ENCODE measurements around the gene NANOS2. TPM values are rescaled to one million over a fixed set of nuclear protein-coding genes. Genes with fewer than 3 reads are reported as not detected.

The NANOS2 gene
- total and polyA plus RNA-seq, 2 of the 13 experiments (the other 11 are each of a cell fraction or from before 2014, with no cell fraction given): not detected

DNA sequence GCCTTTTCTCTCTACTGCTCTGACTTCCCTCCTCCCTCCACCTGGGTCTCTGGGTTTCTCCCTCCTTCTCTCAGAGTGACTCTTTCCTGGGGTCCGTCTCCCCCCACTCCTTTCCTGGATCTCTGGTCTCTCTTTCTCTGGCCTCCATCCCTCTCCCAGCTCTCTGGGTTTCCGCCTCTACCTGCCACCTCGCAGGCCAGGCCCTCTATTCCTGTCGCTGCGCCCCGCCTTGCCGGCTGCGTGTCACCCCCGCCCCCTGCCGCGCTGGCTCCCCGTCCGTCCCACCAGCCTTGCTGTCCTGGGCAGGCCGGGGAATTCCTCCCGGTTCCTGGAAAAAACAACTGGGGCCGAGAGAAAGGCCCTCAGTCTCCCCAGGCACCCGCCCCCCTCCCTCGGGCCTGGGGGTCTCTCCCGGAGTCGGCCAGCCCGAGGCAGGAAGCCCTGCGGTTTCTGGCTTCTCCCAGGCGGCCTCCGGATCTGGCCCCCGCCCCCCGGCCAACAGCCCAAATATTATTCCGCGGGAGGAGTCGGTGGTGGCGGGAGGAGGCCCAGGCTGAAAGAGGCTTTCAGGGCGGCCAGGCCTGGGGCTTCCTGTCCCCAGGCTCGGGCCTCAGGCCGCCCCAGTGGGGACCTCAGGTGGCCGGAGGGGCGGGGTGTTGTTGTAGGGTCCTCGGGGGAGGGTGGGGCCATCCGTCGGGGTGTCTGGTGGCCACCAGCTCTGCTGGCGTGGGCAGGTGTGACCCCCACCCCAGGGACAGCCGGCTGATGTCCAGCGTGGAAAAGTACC lies 38.0 kb downstream of the NANOS2 start (continued):
- peak; percentile 32; the same call in 1 of the 2 replicates for TF ChIP-seq ZNF441 (CRISPR knock-in tag; IDR thresholded peaks at IDR 0.05; ENCODE audit: borderline replicate concordance)
- TF ChIP-seq TEAD3 (CRISPR knock-in tag; optimal IDR thresholded peaks at IDR 0.05; ENCODE audit: borderline replicate concordance): peak; percentile 13
- TF ChIP-seq, protein P1, sequence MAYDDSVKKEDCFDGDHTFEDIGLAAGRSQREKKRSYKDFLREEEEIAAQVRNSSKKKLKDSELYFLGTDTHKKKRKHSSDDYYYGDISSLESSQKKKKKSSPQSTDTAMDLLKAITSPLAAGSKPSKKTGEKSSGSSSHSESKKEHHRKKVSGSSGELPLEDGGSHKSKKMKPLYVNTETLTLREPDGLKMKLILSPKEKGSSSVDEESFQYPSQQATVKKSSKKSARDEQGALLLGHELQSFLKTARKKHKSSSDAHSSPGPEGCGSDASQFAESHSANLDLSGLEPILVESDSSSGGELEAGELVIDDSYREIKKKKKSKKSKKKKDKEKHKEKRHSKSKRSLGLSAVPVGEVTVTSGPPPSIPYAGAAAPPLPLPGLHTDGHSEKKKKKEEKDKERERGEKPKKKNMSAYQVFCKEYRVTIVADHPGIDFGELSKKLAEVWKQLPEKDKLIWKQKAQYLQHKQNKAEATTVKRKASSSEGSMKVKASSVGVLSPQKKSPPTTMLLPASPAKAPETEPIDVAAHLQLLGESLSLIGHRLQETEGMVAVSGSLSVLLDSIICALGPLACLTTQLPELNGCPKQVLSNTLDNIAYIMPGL (CRISPR knock-in tag; IDR thresholded peaks at IDR 0.05; ENCODE audit: borderline replicate concordance in 1 of 2, low read depth in 1 of 2): peak in 1 of 2 experiments; percentile 66; a peak in 2 of 4 replicates
- TF ChIP-seq, protein P2, sequence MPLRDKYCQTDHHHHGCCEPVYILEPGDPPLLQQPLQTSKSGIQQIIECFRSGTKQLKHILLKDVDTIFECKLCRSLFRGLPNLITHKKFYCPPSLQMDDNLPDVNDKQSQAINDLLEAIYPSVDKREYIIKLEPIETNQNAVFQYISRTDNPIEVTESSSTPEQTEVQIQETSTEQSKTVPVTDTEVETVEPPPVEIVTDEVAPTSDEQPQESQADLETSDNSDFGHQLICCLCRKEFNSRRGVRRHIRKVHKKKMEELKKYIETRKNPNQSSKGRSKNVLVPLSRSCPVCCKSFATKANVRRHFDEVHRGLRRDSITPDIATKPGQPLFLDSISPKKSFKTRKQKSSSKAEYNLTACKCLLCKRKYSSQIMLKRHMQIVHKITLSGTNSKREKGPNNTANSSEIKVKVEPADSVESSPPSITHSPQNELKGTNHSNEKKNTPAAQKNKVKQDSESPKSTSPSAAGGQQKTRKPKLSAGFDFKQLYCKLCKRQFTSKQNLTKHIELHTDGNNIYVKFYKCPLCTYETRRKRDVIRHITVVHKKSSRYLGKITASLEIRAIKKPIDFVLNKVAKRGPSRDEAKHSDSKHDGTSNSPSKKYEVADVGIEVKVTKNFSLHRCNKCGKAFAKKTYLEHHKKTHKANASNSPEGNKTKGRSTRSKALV (CRISPR knock-in tag; IDR thresholded peaks at IDR 0.05): no peak
- TF ChIP-seq, protein P3, sequence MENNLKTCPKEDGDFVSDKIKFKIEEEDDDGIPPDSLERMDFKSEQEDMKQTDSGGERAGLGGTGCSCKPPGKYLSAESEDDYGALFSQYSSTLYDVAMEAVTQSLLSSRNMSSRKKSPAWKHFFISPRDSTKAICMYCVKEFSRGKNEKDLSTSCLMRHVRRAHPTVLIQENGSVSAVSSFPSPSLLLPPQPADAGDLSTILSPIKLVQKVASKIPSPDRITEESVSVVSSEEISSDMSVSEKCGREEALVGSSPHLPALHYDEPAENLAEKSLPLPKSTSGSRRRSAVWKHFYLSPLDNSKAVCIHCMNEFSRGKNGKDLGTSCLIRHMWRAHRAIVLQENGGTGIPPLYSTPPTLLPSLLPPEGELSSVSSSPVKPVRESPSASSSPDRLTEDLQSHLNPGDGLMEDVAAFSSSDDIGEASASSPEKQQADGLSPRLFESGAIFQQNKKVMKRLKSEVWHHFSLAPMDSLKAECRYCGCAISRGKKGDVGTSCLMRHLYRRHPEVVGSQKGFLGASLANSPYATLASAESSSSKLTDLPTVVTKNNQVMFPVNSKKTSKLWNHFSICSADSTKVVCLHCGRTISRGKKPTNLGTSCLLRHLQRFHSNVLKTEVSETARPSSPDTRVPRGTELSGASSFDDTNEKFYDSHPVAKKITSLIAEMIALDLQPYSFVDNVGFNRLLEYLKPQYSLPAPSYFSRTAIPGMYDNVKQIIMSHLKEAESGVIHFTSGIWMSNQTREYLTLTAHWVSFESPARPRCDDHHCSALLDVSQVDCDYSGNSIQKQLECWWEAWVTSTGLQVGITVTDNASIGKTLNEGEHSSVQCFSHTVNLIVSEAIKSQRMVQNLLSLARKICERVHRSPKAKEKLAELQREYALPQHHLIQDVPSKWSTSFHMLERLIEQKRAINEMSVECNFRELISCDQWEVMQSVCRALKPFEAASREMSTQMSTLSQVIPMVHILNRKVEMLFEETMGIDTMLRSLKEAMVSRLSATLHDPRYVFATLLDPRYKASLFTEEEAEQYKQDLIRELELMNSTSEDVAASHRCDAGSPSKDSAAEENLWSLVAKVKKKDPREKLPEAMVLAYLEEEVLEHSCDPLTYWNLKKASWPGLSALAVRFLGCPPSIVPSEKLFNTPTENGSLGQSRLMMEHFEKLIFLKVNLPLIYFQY (CRISPR knock-in tag; IDR thresholded peaks at IDR 0.05; ENCODE audit: borderline replicate concordance): peak; percentile 45; the same call in 1 of the 2 replicates
- peak; percentile 67; the same call in 1 of the 2 replicates for TF ChIP-seq ZNF121 (CRISPR knock-in tag; IDR thresholded peaks at IDR 0.05)
- TF ChIP-seq PCBP2 (optimal IDR thresholded peaks at IDR 0.05; ENCODE audit: low read depth, low read length, poor library complexity, severe bottlenecking): no peak
- TF ChIP-seq NFE2L2 (IDR thresholded peaks at IDR 0.05; ENCODE audit: low read length): no peak
- peak; percentile 63 for TF ChIP-seq ZNF335 (CRISPR knock-in tag; IDR thresholded peaks at IDR 0.05)
- peak; percentile 72 for TF ChIP-seq POLR2G (IDR thresholded peaks at IDR 0.05; ENCODE audit: low read depth, low read length)
- TF ChIP-seq, protein P4, sequence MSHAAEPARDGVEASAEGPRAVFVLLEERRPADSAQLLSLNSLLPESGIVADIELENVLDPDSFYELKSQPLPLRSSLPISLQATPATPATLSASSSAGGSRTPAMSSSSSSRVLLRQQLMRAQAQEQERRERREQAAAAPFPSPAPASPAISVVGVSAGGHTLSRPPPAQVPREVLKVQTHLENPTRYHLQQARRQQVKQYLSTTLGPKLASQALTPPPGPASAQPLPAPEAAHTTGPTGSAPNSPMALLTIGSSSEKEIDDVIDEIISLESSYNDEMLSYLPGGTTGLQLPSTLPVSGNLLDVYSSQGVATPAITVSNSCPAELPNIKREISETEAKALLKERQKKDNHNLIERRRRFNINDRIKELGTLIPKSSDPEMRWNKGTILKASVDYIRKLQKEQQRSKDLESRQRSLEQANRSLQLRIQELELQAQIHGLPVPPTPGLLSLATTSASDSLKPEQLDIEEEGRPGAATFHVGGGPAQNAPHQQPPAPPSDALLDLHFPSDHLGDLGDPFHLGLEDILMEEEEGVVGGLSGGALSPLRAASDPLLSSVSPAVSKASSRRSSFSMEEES (CRISPR knock-in tag; IDR thresholded peaks at IDR 0.05): peak; percentile 47; the same call in 1 of the 2 replicates
- 0 out of 2 replicates have a peak, but pooled peaks have one; percentile 63 for TF ChIP-seq ZNF678 (CRISPR knock-in tag; IDR thresholded peaks at IDR 0.05)
- no peak for TF ChIP-seq KLF13 (CRISPR knock-in tag; IDR thresholded peaks at IDR 0.05)
- TF ChIP-seq MBNL3 (CRISPR knock-in tag; conservative IDR thresholded peaks at IDR 0.05): no peak
- TF ChIP-seq, protein P5, sequence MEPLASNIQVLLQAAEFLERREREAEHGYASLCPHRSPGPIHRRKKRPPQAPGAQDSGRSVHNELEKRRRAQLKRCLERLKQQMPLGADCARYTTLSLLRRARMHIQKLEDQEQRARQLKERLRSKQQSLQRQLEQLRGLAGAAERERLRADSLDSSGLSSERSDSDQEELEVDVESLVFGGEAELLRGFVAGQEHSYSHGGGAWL (CRISPR knock-in tag; IDR thresholded peaks at IDR 0.05): peak; percentile 41; the same call in 1 of the 2 replicates
- TF ChIP-seq XRCC5 (optimal IDR thresholded peaks at IDR 0.05; ENCODE audit: low read length): peak; percentile 16
- TF ChIP-seq, protein P6, sequence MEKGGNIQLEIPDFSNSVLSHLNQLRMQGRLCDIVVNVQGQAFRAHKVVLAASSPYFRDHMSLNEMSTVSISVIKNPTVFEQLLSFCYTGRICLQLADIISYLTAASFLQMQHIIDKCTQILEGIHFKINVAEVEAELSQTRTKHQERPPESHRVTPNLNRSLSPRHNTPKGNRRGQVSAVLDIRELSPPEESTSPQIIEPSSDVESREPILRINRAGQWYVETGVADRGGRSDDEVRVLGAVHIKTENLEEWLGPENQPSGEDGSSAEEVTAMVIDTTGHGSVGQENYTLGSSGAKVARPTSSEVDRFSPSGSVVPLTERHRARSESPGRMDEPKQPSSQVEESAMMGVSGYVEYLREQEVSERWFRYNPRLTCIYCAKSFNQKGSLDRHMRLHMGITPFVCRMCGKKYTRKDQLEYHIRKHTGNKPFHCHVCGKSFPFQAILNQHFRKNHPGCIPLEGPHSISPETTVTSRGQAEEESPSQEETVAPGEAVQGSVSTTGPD (CRISPR knock-in tag; IDR thresholded peaks at IDR 0.05): no peak

All from HepG2 (cell line).